T1000 (cell line): ENCODE data around the gene S100Z.

ENCODE experiments used
- DNase-seq: peaks from one replicate; lab custom pipeline; 2025; ENCODE audit warnings: mixed read lengths; lab: John Stamatoyannopoulos, UW

The S100Z gene

DNA sequence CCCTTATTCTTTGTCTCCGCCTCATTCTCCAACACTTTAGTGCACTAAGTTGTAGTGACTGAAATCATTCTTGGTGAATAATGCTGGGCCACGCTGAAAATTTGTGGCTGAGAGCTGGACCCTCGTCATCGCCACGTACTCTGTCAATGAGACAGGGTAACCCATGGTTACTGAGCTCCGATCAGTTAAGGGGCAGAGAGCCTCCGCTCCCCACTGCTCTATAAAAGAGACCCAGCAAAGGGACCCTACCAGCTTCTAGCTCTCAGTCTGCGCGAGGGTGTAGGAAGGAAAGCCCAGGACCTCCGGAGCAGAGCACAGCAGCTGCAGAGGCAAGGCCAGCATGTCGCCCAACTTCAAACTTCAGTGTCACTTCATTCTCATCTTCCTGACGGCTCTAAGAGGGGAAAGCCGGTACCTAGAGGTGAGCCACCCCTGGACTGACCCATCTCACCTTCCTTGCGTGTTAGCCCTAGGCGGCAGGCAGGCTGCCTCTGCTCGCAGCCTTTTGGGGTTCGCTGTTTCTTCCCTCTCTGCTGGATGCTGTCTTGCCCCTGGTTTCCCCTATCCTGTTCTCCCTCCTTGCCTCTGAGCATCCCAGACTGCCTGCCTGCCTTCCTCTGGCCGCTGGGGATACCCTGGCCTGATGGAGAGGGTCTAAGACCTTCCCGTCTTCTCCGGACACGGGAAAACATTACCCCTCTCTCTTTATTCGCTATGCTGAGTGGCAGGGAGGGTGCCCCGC, 103.2 kb downstream of the S100Z start, which contains the start of gene CRHBP:
Gene CRHBP (plus strand): TSS at position 251 of the 742 bp plus-strand sequence. CDS start 90 bp downstream, at position 341.
- no peak for DNase-seq

DNA sequence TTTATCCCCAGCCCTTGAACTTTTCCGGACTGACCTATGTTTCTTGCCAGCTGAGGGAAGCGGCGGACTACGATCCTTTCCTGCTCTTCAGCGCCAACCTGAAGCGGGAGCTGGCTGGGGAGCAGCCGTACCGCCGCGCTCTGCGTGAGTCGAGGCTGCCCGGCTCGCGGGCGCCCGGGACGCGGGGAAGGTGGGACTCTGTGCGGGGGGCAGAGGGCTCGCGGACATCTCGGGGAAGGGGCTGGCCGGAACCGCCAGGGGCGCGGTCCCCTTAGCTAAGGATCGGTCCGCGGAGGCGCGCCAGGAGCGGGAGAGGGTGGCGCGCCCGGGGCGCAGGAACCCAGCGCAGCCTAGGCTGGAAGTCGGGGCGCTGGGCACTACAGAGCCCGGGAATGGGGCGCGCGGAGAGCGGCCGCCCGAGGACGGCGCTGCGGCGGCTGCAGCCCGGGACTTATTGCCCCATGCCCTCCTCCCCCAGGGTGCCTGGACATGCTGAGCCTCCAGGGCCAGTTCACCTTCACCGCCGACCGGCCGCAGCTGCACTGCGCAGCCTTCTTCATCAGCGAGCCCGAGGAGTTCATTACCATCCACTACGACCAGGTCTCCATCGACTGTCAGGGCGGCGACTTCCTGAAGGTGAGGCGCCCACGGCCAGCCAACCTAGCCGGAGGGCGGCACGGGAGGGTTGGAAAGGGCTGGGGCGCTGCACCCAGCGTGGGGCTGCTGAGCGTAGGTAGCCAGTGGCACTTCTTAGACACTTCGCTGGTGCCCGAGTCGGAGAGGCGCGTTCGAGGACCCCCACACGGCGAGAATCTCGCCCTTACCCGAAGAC, 104.0 kb downstream of the S100Z start:
- no peak for DNase-seq

DNA sequence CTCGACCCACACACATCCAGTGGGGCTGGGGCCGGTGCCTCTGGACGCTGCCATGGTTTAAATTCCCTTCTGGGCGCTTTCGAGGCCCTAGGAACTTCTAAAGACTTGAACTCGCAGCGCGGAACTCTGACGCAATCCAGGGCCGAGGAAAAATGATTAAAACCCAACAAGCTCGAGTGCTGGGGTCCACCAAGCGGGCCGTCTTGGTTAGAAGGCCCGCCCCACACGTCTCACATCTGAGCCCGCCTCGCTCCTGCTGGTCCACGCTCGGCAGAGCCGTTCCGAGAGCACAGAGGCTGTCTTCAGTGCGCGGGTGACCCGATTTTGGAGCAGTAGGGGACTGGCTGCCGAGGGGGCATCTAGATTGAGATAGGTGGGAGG, 104.6 kb downstream of the S100Z start:
- no peak for DNase-seq

DNA sequence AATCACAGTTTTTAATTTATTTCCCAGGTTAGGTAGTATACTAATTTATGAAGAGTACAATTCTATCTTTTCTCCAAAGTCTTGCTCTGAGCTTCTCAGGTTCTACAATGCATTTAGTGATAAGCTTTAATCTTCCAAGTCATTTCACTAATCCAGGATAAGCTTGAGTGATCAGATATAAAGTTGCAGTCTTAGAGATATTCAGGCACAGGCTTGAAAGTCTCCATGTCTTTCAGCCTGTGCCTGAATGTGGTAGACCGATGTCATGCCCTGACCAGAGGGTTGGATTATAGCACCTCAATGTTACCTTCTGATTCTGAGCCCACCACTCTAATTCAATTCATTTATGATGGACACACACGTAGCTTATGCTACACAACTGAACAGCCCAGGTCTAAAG, 106.2 kb downstream of the S100Z start:
- DNase-seq, result no peak

DNA sequence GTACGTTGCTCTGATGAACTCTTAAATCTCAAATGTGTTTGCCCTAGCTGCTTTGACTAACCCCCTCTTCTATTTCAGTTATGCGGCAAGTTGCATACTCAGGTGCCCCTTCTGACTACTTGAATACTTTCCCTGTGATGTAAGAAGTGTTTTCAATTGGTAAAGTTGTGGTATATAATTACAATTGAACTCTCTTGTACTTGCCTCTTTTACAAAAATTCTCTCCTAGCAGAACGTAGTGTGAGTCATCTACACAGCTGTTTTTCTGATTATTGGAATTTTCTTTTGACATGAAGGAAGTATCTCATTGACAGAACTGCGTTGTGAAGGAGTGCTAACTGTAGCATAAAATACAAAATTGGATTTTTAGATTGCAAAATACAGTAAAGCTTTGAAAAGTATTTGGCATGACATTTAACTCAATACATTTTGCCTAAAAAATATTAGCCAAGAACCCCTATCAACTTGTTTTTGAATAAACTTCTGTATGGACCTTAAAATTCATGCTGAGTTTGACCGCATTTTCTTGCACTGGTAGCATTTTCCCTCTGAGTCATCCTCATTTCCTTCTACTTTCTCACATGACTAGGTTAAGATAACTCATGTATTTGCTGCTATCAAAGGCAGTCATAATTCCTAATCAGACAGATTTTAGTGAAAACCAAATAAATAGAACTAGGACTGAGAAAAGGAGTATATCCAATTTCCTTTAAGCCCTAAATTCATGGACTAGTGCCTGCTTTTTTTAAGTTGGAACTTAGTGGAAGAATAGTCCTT, 109.4 kb downstream of the S100Z start:
- no peak for DNase-seq

DNA sequence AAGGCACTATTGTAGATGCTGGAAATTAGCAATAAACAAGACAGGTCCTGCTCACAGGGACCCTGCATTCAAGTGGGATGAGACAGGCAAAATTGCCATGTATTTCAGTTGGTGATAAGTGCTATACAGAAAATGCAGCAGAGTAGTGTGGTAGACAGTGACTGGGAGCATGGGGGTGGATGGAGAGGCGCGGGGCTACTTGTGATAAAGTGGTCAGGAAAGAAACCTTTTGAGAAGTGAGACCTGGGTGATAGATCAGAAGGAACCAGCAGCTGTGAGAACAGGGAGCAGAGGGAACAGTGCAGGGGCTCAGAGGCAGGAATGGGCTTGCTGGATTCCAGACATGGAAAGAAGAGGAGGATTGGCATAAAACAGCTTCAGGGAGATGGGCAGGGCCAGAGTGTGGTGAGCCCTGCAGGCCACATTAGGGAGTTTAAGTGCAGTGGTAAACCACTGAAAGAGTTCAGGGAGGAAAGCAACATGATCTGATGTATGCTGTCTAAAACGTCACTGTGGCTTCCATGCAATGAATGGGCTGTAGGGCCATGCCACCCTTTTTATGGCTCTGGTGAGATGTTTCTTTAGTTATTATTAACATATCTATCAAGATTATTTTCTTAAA, 110.3 kb downstream of the S100Z start:
- no peak for DNase-seq

DNA sequence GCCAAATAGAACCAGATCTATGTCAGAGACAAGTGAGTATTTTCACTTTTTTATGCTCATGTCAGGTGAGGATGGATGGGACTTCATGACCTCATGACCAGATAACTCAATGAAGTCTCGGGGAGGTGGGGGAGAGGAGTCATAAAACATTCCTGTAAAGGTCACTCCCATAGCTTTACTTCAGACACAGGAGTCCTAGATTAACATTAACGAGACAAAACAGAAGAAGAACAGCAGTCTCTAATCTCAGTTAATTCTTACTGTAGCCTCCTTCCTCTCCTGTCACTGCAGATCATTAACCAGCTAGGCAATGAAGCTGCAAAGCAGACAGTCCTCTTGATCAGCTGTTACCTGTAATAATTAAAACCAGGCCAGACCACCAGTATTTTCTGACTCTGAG, 114.2 kb downstream of the S100Z start:
- DNase-seq, result no peak
